ENCODE measurements around the gene ZBTB4.

DNA sequence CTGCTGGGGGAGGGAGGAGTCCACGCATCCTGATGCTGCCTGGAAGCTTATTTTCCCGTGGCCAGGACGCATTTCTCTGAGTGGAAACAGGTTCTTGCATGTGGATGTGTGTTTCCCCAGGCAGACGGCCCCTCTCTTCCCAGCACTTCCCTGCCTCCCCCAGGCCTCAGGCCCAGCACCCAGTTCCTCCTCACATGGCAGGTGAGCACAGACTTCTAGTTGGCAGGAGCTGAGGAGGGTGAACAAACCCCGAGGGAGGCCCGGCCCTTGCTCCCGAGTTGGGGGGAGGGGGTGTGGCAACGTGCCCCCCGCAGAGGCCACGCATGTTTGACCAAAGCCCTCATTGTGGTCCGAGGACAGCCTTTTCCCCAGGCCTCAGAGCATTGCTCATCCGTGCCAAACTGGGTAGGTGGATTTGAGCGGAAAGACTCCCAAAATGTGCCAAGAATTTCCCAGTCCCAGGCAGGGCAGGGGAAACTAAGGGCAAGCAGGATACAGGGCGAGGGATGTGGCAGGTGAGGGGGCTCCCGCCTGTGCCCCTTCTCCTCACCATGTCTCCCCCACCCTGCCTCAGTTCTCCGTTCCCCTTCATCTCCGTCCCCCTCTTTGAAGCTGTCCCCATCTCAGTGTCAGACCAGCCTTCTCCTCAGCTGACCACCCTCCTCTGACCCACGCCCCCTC lies 60.8 kb downstream of the ZBTB4 start:
- TF ChIP-seq TAF1 (IDR thresholded peaks at IDR 0.05; ENCODE audit: low read depth) (no peak), YY1 (IDR thresholded peaks at IDR 0.05; ENCODE audit: low read depth) (no peak), RAD21 (IDR thresholded peaks at IDR 0.05; ENCODE audit: low read depth) (no peak), TEAD4 (IDR thresholded peaks at IDR 0.05) (no peak), EP300 (IDR thresholded peaks at IDR 0.05; ENCODE audit: borderline replicate concordance) (no peak), CEBPB (IDR thresholded peaks at IDR 0.05) (no peak), TCF12 (IDR thresholded peaks at IDR 0.05; ENCODE audit: low read depth) (no peak)
- TF ChIP-seq, protein P1, sequence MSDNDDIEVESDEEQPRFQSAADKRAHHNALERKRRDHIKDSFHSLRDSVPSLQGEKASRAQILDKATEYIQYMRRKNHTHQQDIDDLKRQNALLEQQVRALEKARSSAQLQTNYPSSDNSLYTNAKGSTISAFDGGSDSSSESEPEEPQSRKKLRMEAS (IDR thresholded peaks at IDR 0.05), result no peak
- TF ChIP-seq, protein P2, sequence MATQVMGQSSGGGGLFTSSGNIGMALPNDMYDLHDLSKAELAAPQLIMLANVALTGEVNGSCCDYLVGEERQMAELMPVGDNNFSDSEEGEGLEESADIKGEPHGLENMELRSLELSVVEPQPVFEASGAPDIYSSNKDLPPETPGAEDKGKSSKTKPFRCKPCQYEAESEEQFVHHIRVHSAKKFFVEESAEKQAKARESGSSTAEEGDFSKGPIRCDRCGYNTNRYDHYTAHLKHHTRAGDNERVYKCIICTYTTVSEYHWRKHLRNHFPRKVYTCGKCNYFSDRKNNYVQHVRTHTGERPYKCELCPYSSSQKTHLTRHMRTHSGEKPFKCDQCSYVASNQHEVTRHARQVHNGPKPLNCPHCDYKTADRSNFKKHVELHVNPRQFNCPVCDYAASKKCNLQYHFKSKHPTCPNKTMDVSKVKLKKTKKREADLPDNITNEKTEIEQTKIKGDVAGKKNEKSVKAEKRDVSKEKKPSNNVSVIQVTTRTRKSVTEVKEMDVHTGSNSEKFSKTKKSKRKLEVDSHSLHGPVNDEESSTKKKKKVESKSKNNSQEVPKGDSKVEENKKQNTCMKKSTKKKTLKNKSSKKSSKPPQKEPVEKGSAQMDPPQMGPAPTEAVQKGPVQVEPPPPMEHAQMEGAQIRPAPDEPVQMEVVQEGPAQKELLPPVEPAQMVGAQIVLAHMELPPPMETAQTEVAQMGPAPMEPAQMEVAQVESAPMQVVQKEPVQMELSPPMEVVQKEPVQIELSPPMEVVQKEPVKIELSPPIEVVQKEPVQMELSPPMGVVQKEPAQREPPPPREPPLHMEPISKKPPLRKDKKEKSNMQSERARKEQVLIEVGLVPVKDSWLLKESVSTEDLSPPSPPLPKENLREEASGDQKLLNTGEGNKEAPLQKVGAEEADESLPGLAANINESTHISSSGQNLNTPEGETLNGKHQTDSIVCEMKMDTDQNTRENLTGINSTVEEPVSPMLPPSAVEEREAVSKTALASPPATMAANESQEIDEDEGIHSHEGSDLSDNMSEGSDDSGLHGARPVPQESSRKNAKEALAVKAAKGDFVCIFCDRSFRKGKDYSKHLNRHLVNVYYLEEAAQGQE (IDR thresholded peaks at IDR 0.05; ENCODE audit: low read depth), result no peak
